NCI-H82 treated with DMSO at 0.1 percent for 48 hours (cell line): ENCODE measurements around the gene FKBP6.
"Not testable (repeated sequence)": the region's sequence is repeated elsewhere in the genome, so short reads cannot be mapped to it uniquely, and the experiment has no call there.

Experiments used
- DNase-seq: peaks from one replicate; lab custom pipeline; 2025; ENCODE audit not compliant: unreplicated experiment; lab: John Stamatoyannopoulos, UW

FKBP6 gene

DNA sequence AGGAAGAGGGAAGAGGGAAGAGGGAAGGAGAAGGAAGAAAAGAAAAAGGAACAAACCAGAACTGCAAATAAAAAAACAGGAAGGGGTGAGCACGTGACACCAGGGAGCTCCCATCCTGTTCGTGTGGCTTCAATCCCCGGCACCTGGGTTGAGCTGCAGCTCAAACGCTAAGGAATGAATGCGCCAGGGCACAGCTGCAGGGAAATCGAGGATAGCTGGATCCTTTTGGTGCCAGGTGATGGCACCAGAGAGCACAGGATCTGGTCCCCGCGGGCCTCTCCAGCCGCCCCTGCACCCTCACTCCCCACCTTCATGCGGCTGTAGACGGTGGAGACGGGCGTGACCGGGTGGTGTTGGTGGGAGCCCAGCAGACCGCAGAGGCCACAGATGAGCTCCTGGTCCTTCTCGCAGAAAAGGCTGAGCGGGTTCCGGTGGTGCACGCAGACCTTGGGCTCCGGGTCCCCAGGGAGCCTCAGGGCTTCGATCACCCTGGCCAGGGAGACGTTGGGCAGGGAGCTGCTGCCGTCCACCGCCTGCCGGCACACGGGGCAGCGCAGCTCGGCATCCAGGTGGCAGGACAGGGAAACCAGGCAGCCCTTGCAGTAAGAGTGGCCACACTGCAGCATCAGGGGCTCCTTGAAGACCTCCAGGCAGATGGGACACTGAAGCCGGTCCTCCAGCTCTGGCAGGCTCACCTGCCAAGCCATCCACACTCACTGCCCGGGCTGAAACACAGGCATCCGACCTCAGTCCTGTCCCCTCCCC, 3.7 kb upstream of the FKBP6 start:
- DNase-seq: peak; percentile 0

DNA sequence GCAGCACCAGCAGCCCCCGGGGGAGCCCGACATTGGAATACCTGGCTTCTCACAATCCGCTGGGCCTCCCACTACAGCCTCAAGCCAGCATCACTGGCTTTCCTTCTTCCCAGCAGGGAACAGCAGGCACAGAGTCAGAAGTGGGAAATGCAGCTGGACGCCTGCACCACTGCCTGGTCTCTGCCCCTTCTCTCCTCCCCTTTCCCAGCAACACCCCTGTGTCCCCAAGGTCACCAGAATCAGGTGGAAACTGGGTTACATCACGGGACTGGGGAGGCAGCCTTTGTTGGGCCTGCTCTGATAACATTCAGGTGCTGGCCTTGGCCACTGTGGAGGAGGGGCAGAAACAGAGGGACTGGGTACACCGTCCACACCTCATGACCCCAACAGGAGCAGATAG, 2.5 kb upstream of the FKBP6 start:
- not testable (repeated sequence) for DNase-seq

DNA sequence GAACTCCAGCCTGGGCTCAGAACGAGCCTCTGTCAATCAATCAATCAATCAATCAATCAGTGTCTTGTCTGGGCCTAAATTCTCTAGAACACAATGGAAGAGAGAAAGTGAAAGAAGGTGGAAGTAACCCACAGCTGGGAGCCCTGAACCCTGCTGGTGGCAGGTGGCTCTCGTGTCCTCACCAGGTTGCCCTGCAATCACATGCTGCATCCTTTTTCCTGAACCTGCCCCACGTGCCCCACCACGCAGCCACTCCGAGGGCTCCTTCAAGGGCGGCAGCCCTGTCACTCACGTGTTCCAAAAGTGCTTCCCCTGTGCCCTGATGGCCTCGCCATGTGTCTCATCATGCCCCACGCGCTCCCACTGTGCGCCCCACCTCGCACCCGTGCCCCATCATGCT, 512 bp upstream of the FKBP6 start:
- DNase-seq: not testable (repeated sequence)

DNA sequence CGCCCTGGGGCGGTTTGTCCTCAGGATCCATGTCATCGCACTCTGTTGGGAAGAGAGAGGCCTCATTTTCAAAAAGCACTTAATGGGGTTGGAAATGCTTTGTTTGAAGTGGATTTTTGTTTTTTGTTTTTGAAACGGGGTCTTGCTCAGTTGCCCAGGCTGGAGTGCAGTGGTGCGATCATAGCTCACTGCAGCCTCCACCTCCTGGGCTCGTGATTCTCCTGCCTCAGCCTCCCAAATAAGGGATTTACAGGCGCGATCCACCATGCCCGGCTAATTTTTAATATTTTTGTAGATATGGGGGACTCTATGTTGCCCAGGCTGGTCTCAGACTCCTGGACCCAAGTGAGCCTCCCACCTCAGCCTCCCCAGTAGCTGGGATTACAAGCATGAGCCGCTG, 735 bp downstream of the FKBP6 start:
- no peak for DNase-seq

DNA sequence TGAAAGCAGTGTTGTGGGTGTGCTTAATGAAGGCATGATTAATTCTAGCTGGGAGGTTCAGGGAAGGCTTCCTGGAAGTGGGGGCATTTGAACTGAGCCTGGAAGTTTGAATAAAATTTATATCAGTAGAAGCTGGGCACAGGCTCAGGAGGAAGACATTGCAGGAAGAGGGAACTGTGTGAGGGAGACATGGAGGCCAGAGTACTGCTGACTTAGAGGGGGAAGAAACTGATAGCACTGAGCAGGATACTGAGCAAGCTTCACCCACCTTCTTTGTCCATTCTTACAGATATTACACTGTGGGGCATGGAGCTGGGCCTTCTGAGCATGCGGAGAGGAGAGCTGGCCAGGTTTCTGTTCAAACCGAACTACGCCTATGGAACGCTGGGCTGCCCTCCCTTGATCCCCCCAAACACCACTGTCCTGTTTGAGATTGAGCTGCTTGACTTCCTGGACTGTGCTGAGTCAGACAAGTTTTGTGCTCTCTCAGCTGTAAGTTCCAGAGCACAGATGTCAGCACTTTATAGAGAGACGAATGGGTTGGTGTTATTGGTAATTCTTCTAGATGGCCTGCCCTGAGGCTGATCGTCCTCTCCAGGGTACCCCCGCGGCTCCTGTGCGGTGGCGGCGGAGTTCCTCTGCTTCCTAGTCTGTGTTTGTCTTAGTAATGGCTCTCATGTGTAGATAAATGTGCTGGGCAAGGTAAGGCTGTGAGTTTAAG, 2.1 kb downstream of the FKBP6 start:
- DNase-seq: no peak

DNA sequence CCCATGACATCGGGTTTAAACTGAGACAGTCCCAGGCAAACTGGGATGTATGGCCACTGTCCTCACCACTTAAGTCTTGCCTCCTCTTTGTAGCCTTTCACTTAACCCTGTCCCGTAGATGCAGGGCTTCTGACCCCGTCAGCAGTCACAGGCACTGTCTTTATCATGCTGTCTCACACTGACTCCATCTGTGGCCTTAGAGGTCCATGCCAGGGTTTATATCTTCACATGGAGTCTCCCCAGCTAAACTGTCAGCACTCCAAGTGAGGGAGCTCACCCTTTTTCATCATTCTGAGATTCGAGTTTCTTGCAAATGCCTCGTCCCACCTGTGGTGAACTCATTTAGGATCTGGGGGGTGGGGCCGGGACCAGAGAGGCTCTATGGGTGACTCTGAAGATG, 2.8 kb downstream of the FKBP6 start:
- no peak for DNase-seq

DNA sequence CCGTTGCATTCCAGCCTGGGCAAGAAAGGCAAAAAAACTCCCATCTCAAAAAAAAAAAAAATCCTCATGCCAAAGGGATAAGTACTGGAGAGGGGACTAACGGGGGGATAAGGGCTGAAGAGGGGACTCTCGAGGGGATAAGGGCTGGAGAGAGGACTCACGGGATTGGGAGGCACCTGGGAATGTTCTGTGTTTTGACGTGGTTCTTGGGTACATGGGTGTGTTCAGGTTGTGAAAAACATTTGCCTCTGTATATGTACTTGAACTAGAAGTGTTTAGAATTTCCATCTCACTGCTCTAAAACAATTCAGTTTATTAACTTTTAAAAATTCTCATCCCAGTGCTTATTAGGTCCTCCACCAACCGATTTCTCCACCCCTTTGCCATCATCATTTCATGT, 4.5 kb downstream of the FKBP6 start:
- no peak for DNase-seq

DNA sequence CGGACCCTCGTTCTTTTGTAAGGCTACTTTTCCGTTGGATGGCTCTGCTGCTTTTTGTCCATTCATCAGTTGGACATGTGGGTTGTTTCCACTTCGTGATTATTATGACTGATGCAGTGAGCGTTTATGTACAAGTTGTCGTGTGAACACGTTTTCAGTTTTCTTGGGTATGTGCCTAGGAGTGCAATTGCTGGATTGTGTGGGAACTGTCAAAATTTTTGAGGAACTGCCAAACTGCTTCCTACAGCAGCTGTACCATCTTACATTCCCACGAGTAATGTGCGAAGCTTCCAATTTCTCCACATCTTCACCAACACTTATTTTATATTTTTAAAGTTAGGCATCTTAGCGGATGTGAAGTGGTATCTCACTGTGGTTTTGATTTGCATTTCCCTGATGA, 10.4 kb downstream of the FKBP6 start:
- DNase-seq: no peak

DNA sequence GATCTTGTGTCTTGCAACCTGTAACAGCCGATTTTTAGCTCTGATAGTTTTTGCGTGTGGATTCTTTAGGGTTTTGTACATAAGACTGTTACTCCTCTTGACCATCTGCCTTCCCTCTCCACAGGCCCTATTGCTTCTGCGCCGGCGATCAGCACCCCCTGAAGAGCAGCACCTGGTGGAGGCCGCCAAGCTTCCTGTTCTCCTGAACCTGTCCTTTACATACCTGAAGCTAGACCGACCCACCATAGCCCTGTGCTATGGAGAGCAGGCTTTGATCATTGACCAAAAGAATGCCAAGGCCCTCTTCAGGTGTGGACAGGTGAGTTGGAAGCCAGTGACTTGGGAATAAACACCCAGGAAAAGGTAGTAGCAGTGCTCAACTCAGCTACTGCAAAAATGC, 12.6 kb downstream of the FKBP6 start:
- DNase-seq: no peak

DNA sequence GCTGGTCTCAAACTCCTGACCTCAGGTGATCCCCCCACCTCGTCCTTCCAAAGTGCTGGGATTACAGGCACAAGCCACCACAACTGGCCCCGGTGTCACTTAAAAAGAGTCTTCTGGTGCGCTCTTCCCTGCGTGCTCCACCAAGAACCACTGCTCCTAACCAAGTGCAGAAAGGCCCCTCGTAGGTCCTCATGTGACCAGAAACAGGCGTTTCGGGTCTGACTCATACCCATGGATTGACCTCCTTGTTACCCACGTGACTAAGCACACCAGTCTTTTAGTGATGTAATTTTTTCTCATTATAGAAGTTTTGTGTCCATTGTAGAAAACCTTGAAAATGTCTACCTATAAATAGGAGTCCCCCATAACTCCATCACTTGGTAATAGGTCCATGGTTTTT, 13.9 kb downstream of the FKBP6 start:
- no peak for DNase-seq

DNA sequence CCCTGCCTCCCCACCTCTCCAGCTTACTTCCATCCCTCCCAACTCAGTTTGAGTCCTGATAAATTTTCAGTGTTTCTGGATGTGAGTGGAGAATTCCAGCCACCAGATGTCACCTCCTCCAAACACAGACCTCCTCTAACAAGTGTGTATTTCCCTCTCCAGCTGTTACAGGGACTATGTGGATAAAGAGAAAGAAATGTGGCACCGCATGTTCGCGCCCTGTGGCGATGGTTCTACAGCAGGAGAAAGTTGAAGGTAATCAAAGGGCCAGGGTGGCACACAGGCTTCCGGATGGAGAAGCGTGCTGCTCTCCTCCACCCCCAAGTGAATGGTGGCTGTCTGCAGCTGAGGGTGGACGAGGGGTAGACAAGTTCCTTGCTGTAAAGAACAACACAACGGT, 14.7 kb downstream of the FKBP6 start:
- no peak for DNase-seq

DNA sequence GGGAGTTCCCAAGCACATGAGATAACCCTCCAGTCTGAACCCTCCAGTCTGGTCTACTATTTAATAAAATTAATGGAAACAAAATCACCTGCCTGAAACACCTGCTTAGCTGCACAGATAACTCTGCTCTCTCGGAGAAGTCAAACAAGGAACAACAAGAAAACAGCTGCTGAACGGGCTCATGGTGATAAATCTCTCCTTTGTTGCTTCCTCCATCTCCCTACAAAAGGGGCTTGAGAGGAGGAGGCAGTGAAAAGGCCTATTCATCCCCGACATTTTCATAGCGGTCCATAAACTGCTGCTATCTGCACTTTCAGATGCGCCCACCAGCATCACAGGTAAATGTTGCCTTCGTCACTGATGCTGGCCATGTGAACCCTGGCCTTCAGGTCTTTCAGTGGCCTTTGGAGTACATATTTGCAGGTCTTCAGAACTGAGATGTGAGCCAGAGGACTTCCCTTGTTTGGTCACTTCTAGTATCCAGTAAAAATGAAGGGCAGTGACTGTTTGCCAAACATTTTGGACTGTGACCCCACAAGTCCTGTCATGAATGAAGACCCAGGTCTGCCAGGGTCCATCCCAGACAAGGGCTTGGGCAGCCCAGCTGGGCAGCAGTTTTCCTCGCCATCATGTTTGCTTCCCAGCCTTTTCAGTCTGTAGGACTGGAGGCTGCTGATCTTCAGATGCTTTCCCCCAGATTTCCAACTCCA, 15.9 kb downstream of the FKBP6 start:
- DNase-seq: no peak

DNA sequence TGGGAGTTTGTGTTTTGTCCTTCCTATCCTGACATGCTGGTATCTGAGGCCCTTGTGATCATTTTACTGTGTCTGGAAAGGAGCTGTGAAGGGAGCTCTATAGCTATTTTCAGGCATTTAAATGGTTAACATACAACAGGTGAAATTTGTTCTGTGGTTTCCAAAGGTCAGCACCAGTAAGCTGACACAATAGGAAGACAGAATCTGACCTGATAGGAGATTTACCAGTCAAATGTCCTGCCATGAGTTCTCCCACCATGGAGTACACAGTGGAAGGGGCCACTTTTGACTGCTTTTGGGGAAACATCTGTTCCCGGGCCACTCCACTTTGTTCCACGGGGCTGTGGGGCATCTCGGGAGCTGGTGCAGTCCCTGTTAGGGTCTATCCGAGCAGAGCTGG, 17.6 kb downstream of the FKBP6 start:
- no peak for DNase-seq

DNA sequence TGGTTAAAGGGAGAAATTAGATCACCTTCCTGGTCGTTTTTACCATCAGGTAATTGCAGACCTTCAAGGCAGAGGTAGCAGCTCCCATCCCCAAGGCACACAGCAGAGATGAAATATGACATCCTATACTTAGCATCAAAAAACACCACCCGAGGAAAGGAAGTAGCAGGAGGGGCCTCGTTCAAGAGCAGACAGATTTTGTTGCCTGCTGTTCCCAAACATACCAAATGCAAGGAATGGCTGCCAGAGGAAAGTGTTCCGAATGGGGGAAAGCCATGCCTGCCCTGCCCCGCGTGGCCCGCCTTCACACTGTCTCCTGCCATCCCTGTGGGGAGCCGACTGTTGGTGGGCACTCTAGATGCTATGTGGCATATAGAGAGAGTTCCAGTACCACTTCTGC, 18.0 kb downstream of the FKBP6 start:
- no peak for DNase-seq

DNA sequence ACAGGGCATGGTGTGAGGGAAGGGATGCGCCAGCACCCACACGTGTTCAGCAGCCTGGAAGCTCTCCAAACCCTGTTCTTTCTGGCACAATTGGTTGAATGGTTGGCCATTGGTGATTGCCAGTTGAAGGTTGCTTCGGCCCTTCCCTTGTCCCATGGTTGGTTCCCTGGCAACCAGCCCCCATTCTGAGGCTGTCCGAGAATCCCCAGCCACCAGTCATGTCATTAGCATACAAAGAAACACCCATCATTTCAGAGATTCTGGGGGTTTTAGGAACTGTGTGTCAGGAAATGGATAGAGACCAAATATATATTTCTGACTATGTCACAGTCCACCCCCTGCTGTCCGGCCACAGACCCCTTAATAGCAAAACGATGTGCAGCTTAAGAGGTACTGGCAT, 21.8 kb downstream of the FKBP6 start:
- DNase-seq: no peak

DNA sequence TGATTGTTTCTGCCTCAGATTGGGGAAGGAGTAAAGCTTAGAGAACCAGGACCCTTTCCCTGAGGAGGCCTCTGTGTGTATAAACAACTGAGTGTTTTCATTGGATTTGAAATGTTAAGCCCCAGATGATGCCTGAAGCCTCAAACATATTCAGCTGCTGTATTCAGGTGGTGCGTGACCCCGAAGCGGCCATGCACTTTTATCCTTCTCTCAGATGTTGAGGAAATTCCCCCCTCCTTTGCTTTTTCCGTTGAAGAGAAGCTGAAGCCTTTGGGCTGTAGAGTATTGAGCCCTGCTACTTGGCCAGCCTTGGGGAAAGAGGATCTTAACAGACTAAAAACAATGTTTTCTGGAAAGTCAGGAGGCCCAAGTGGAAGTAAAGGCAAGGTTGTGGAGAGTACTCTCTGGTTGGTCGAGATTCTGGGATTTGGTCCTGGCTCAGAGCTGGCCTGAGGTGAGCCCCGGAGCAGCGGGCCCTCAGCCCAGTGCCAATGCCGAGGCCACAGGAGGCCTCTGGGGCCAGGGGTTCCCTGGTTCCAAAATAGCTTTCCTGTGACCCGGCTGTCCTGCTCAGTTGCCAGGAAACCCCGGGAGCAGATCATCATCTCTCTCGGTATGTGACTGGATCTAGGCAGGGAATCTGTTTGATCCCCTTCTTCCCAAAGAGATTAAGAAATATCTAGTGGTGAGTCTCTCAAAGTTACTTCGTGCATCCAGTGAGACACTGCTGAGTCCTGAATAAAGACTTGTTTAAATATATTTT, 22.5 kb downstream of the FKBP6 start:
- DNase-seq: no peak

DNA sequence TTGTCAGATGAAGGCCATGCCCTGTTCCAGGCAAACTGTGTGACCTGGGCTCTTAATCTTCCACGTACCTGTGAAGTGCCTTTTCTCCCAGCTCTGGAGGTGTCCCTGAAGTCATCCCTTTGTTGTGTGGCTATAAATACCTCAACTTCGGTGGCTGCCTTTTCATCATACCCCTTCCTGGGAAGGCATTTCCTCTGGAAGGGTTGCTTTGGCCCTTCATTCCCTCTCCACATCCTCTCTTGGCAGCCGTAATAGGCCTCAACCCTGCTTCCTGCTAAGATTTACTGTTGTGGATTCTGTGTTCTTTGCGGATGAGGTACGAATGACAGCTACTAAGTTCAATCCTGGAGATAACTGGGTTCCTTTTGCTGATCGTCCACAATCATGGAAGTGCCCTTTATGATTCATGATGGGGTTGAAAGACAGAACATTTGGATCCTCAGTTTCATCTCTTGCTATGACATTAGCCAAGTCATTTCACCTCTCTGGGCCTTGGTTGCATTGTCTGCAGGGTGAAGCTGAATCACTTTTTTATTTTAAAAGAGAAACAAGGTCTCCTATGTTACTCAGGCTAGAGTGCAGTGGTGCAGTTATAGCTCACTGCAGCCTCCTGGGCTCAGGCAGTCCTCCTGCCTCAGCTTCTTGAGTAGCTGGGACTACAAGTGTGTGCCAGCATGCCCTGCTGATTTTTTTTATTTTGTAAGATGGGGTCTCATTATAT, 23.6 kb downstream of the FKBP6 start:
- no peak for DNase-seq

DNA sequence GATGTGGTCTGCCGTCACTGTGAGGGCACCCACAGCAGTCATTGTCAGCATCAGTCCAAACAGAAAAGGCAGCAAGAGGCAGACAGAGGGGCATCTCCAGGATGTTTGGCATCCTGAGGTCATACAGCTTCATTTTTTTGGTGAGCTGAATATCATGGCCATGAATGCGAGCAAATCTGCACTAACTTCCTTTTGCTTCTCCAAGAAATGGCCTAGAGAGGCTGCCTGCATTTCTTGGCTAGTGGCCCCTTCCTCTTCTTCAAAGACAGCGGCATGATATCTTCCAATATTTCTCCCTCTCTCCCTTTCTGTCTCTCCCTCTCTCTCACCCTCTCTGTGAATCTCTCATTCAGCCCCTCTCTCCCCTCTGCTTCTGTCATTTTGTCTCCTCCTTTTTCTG, 24.8 kb downstream of the FKBP6 start:
- DNase-seq: no peak

DNA sequence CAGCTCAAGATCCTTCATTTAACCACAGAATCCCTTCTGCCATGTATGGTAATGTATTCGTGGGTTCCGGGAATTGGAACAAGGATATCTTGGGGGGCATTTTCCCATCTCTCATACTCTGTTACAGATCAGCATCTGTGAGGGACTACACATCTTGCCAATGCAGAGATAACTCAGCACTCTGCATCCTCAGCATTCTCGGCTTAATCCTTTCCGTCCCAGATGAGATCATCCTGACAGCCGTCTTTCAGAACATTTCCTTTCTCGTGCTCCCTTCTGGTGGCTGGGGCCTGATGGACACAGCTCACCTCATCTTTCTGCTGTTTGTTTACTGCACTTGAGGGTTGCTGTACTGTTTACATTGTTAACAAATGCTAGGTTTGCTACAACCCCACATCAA, 25.3 kb downstream of the FKBP6 start:
- no peak for DNase-seq

DNA sequence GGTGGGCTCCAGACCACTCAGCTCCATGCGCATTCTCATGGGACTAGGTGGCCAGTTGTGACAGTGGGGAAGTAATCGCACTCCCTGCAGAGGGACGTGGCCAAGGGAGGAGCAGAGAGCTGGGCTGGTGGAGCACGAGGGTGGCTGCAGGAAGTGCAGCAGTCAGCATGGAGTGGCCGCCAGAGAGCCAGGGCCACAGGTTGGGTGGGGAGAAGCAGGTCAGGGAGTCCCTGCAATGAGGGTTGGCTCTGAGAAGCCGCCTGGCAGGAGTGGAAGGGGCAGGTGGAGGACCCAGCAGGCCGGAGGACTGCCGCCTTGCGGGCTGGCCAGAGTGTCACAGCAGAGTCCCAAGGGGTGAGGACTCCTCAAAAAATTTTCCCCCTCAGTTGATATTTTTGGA, 26.2 kb downstream of the FKBP6 start:
- DNase-seq: no peak

DNA sequence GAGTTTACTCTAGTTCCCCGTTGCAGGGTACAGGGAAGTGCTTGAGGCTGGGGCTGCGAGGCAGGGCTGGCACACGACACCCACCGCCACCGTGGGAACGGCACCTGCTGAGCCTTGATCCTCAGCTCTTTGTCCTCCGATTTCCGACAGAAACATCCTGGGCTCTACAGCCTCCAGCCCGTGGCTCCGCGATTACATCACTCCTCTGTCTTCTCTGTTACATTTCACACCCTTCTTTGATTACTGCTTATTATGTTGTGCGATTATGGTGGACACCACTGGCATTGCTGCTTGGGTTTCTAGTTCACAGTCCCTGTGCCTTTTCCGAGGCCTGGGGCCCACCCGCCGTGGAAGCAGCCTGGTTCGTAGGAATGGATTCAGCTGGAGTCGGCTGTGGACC, 26.9 kb downstream of the FKBP6 start:
- DNase-seq: no peak
